Pulmonary artery endothelial cell (primary cell): ENCODE measurements around the gene BCAT1. TPM values are rescaled to one million over a fixed set of nuclear protein-coding genes. Genes with fewer than 3 reads are reported as not detected.

Experiments used
- DNase-seq: peaks from one replicate; pipeline ENCODE4 v3.0.0-alpha.2; 2011; ENCODE audit warnings: low read depth, low spot score
- total RNA-seq: library from RNA; depleted of rRNA; stranded (reverse); fragments of >200 nt; gene quantifications from 2 replicates; pipeline ENCODE4 v1.2.3, GENCODE V29; 2014

The BCAT1 gene
- total RNA-seq, 1 donor from 2014 or later = 241 TPM

GRCh38 chr12:24854908-24855307, 94.0 kb downstream of the BCAT1 start:
- peak; percentile 17 for DNase-seq

- no peak for DNase-seq
These were observed 94.9 kb downstream of the BCAT1 start for GRCh38 chr12:24854017-24854416.

GRCh38 chr12:24853588-24853987, 95.3 kb downstream of the BCAT1 start:
- peak; percentile 60 for DNase-seq

GRCh38 chr12:24853094-24853493, 95.8 kb downstream of the BCAT1 start:
- DNase-seq = no peak

- no peak for DNase-seq
These were observed 96.5 kb downstream of the BCAT1 start for GRCh38 chr12:24852420-24852819.

GRCh38 chr12:24851883-24852282, 97.0 kb downstream of the BCAT1 start:
- peak; percentile 32 for DNase-seq

- no peak for DNase-seq
These were observed 97.6 kb downstream of the BCAT1 start for GRCh38 chr12:24851341-24851740.

- DNase-seq = no peak
These were observed 98.4 kb downstream of the BCAT1 start for GRCh38 chr12:24850496-24850895.

- DNase-seq = no peak
These were observed 99.9 kb downstream of the BCAT1 start for GRCh38 chr12:24848941-24849477.

- DNase-seq = no peak
These were observed 102.2 kb downstream of the BCAT1 start for GRCh38 chr12:24846689-24847088.

GRCh38 chr12:24845615-24846014, 103.3 kb downstream of the BCAT1 start:
- DNase-seq = no peak

GRCh38 chr12:24840046-24840800, 108.7 kb downstream of the BCAT1 start:
- DNase-seq = no peak

- no peak for DNase-seq
These were observed 109.6 kb downstream of the BCAT1 start for GRCh38 chr12:24839268-24839791.

GRCh38 chr12:24838531-24838950, 110.4 kb downstream of the BCAT1 start:
- no peak for DNase-seq

- DNase-seq = no peak
These were observed 113.5 kb downstream of the BCAT1 start for GRCh38 chr12:24835377-24835776.

- DNase-seq = no peak
These were observed 115.4 kb downstream of the BCAT1 start for GRCh38 chr12:24833513-24833912.

GRCh38 chr12:24823808-24824515, 124.9 kb downstream of the BCAT1 start:
- DNase-seq = no peak

- DNase-seq = no peak
These were observed 126.6 kb downstream of the BCAT1 start for GRCh38 chr12:24822121-24822899.

- no peak for DNase-seq
These were observed 127.2 kb downstream of the BCAT1 start for GRCh38 chr12:24821691-24822090.

GRCh38 chr12:24820872-24821271, 128.0 kb downstream of the BCAT1 start:
- no peak for DNase-seq

- DNase-seq = no peak
These were observed 130.6 kb downstream of the BCAT1 start for GRCh38 chr12:24818351-24818750.

GRCh38 chr12:24815114-24815423, 133.8 kb downstream of the BCAT1 start:
- DNase-seq = no peak
